PC-3 (cell line): Measurements from ENCODE around the gene ZNF3.

ENCODE experiments used
- CTCF ChIP-seq: fragments of 300-600 bp; sonication (generic); conservative IDR thresholded peaks from 2 replicates; pipeline ENCODE4 v1.5.1; 2017; ENCODE audit warnings: antibody characterized with exemption, low read depth, mild to moderate bottlenecking, low read length
- EZH2 ChIP-seq: fragments of 300-600 bp; sonication (generic); IDR thresholded peaks from one replicate; pipeline ENCODE4 v1.6.1; 2017; ENCODE audit warnings: antibody characterized with exemption, mild to moderate bottlenecking, low read length; ENCODE audit not compliant: unreplicated experiment

- TF ChIP-seq CTCF = no peak
- TF ChIP-seq EZH2 = no peak
Measured at GRCh38 chr7:100029596-100029995, 51.9 kb downstream of the ZNF3 start.
